ENCODE measurements around the gene CD300LF.

DNA sequence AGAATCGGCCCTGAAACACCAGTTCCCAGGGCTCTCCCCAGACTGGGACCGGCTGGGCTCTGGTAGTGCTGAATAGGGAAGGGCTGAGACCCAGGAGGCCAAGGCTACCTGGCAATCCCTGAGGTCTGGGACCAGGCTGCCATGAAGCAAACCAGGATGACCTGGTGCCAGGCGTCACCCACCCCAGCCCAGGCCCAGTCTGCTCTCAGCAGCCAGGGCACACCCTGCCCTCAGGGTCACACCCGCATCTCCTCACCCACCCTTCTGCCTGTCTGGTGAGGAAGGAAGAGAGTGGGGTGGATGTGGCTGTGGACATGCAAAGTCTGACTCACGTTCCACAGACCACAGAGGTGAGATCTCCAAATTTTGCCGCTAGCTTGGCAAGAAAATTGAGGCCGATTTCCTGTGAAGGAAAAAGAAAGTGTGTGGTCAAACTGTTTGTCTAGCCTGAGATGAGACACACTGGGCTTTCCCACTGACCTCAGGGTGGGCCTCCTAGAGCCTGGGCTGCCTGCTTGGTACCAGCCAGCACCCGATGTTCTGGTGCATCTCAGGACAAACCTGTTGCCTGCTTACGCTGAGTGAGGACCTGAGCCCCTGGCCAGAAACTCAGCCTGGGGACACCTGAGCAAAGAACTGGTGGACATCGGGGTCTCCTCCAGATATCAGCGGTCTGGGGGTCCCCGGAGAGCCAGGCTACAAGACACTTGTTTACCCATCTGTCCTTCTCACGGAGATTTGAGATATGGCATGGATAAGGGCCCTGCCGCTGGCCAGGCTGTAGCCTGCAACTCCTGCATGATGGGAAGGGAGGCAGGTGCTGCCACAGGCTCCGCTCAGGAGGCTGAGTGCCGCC lies 18.0 kb upstream of the CD300LF start:
- TF ChIP-seq NFE2L1 (CRISPR knock-in tag; IDR thresholded peaks at IDR 0.05): no peak
- TF ChIP-seq, protein P1, sequence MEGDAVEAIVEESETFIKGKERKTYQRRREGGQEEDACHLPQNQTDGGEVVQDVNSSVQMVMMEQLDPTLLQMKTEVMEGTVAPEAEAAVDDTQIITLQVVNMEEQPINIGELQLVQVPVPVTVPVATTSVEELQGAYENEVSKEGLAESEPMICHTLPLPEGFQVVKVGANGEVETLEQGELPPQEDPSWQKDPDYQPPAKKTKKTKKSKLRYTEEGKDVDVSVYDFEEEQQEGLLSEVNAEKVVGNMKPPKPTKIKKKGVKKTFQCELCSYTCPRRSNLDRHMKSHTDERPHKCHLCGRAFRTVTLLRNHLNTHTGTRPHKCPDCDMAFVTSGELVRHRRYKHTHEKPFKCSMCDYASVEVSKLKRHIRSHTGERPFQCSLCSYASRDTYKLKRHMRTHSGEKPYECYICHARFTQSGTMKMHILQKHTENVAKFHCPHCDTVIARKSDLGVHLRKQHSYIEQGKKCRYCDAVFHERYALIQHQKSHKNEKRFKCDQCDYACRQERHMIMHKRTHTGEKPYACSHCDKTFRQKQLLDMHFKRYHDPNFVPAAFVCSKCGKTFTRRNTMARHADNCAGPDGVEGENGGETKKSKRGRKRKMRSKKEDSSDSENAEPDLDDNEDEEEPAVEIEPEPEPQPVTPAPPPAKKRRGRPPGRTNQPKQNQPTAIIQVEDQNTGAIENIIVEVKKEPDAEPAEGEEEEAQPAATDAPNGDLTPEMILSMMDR (IDR thresholded peaks at IDR 0.05): no peak
- TF ChIP-seq, protein P2, sequence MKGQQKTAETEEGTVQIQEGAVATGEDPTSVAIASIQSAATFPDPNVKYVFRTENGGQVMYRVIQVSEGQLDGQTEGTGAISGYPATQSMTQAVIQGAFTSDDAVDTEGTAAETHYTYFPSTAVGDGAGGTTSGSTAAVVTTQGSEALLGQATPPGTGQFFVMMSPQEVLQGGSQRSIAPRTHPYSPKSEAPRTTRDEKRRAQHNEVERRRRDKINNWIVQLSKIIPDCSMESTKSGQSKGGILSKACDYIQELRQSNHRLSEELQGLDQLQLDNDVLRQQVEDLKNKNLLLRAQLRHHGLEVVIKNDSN (CRISPR knock-in tag; IDR thresholded peaks at IDR 0.05): no peak
- TF ChIP-seq, protein P3, sequence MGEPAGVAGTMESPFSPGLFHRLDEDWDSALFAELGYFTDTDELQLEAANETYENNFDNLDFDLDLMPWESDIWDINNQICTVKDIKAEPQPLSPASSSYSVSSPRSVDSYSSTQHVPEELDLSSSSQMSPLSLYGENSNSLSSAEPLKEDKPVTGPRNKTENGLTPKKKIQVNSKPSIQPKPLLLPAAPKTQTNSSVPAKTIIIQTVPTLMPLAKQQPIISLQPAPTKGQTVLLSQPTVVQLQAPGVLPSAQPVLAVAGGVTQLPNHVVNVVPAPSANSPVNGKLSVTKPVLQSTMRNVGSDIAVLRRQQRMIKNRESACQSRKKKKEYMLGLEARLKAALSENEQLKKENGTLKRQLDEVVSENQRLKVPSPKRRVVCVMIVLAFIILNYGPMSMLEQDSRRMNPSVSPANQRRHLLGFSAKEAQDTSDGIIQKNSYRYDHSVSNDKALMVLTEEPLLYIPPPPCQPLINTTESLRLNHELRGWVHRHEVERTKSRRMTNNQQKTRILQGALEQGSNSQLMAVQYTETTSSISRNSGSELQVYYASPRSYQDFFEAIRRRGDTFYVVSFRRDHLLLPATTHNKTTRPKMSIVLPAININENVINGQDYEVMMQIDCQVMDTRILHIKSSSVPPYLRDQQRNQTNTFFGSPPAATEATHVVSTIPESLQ (CRISPR knock-in tag; IDR thresholded peaks at IDR 0.05): no peak
- TF ChIP-seq NR2C2 (CRISPR knock-in tag; IDR thresholded peaks at IDR 0.05): no peak
